ENCODE data around the gene SLC2A10.

The SLC2A10 gene

GRCh38 chr20:46709459-46710152 lies at the start of gene SLC2A10:
Gene SLC2A10, plus strand, starts transcription at chr20:46709649. Its CDS starts 88 bp downstream, at chr20:46709737.
- Histone ChIP-seq H3K4me3 (ENCODE audit: low read length, poor library complexity, severe bottlenecking) (no peak within 1 kb of the TSS), H3K9me3 (ENCODE audit: insufficient read depth, low read depth, low read length) (0 out of 2 replicates have a peak, but pooled peaks cover 2% of the 10 kb centered on the region), H3K4me2 (ENCODE audit: low read depth, low read length, poor library complexity, severe bottlenecking) (no peak within 1 kb of the TSS), H2AFZ (ENCODE audit: low read length) (no peak within 1 kb of the TSS), H3K36me3 (ENCODE audit: insufficient read depth, low read length) (no peaks in the 10 kb centered on the region), H3K9me2 (replicated peaks; ENCODE audit: low read depth, low read length) (no peaks in the 10 kb centered on the region), H3F3A (ENCODE audit: low read depth) (no peaks in the 10 kb centered on the region), H3K4me1 (ENCODE audit: insufficient read depth, low read length, poor library complexity, severe bottlenecking) (no peaks in the 10 kb centered on the region), H3K9ac (ENCODE audit: low read depth, low read length, poor library complexity, severe bottlenecking) (no peak within 1 kb of the TSS), H3K79me2 (ENCODE audit: insufficient read depth, low read length) (no peaks in the 10 kb centered on the region), H4K20me1 (ENCODE audit: insufficient read depth, low read length, poor library complexity, severe bottlenecking) (no peaks in the 10 kb centered on the region), H3K27me3 (ENCODE audit: insufficient read depth, low read length, poor library complexity, severe bottlenecking) (no peaks in the 10 kb centered on the region)
- TF ChIP-seq CTCF (conservative IDR thresholded peaks at IDR 0.05; ENCODE audit: low read length) (no peak), EZH2phosphoT487 (IDR thresholded peaks at IDR 0.05; ENCODE audit: borderline replicate concordance) (no peak)

GRCh38 chr20:46660487-46660886 lies 49.0 kb upstream of the SLC2A10 start:
- Histone ChIP-seq H3K4me1 (ENCODE audit: insufficient read depth, low read length, poor library complexity, severe bottlenecking) (no peaks in the 10 kb centered on the region), H4K20me1 (ENCODE audit: insufficient read depth, low read length, poor library complexity, severe bottlenecking) (no peaks in the 10 kb centered on the region), H3K9me2 (replicated peaks; ENCODE audit: low read depth, low read length) (no peaks in the 10 kb centered on the region), H3K36me3 (ENCODE audit: insufficient read depth, low read length) (no peaks in the 10 kb centered on the region), H3F3A (ENCODE audit: low read depth) (no peaks in the 10 kb centered on the region), H3K4me3 (ENCODE audit: low read length, poor library complexity, severe bottlenecking) (no peak overlapping the region), H3K79me2 (ENCODE audit: insufficient read depth, low read length) (no peaks in the 10 kb centered on the region), H3K9ac (ENCODE audit: low read depth, low read length, poor library complexity, severe bottlenecking) (no peak overlapping the region), H3K4me2 (ENCODE audit: low read depth, low read length, poor library complexity, severe bottlenecking) (no peak overlapping the region), H3K27me3 (ENCODE audit: insufficient read depth, low read length, poor library complexity, severe bottlenecking) (no peaks in the 10 kb centered on the region), H3K9me3 (ENCODE audit: insufficient read depth, low read depth, low read length) (no peaks in the 10 kb centered on the region), H2AFZ (ENCODE audit: low read length) (no peak overlapping the region)
- TF ChIP-seq EZH2phosphoT487 (IDR thresholded peaks at IDR 0.05; ENCODE audit: borderline replicate concordance) (no peak), CTCF (conservative IDR thresholded peaks at IDR 0.05; ENCODE audit: low read length) (no peak)

- TF ChIP-seq EZH2phosphoT487 (IDR thresholded peaks at IDR 0.05; ENCODE audit: borderline replicate concordance) (no peak), CTCF (conservative IDR thresholded peaks at IDR 0.05; ENCODE audit: low read length) (no peak)
- H4K20me1 ChIP-seq (ENCODE audit: insufficient read depth, low read length, poor library complexity, severe bottlenecking), result no peaks in the 10 kb centered on the region
- no peaks in the 10 kb centered on the region for H3K79me2 ChIP-seq (ENCODE audit: insufficient read depth, low read length)
- no peaks in the 10 kb centered on the region for H3K9me2 ChIP-seq (replicated peaks; ENCODE audit: low read depth, low read length)
- no peaks in the 10 kb centered on the region for H3K36me3 ChIP-seq (ENCODE audit: insufficient read depth, low read length)
- H3K9ac ChIP-seq (ENCODE audit: low read depth, low read length, poor library complexity, severe bottlenecking), result no peak overlapping the region
- no peaks in the 10 kb centered on the region for H3F3A ChIP-seq (ENCODE audit: low read depth)
- H3K4me3 ChIP-seq (ENCODE audit: low read length, poor library complexity, severe bottlenecking), result no peak overlapping the region
- no peaks in the 10 kb centered on the region for H3K4me1 ChIP-seq (ENCODE audit: insufficient read depth, low read length, poor library complexity, severe bottlenecking)
- H3K27me3 ChIP-seq (ENCODE audit: insufficient read depth, low read length, poor library complexity, severe bottlenecking), result no peaks in the 10 kb centered on the region
- H3K9me3 ChIP-seq (ENCODE audit: insufficient read depth, low read depth, low read length), result no peaks in the 10 kb centered on the region
- no peak overlapping the region for H2AFZ ChIP-seq (ENCODE audit: low read length)
- no peak overlapping the region for H3K4me2 ChIP-seq (ENCODE audit: low read depth, low read length, poor library complexity, severe bottlenecking)
Measured at GRCh38 chr20:46661659-46662058, 47.8 kb upstream of the SLC2A10 start.

Data from Loucy (cell line).